Esophagus mucosa (tissue), 1 donor: ENCODE results near the gene SAMD4A. TPM values are rescaled to one million over a fixed set of nuclear protein-coding genes. Genes with fewer than 3 reads are reported as not detected.

Experiments used
- ATAC-seq: fragments of 200-7000 bp; cut with Tn5 transposase; one replicate; pipeline ENCODE4 v1.9.1; 2020
- total RNA-seq: library from RNA; stranded (reverse); gene quantifications from one replicate; pipeline ENCODE4 v1.2.4, GENCODE V29; 2023
- donor health status: DM: yes; HTN: yes; CAD: no.

SAMD4A gene, protein sequence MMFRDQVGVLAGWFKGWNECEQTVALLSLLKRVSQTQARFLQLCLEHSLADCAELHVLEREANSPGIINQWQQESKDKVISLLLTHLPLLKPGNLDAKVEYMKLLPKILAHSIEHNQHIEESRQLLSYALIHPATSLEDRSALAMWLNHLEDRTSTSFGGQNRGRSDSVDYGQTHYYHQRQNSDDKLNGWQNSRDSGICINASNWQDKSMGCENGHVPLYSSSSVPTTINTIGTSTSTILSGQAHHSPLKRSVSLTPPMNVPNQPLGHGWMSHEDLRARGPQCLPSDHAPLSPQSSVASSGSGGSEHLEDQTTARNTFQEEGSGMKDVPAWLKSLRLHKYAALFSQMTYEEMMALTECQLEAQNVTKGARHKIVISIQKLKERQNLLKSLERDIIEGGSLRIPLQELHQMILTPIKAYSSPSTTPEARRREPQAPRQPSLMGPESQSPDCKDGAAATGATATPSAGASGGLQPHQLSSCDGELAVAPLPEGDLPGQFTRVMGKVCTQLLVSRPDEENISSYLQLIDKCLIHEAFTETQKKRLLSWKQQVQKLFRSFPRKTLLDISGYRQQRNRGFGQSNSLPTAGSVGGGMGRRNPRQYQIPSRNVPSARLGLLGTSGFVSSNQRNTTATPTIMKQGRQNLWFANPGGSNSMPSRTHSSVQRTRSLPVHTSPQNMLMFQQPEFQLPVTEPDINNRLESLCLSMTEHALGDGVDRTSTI
- total RNA-seq = 1.5 TPM

DNA sequence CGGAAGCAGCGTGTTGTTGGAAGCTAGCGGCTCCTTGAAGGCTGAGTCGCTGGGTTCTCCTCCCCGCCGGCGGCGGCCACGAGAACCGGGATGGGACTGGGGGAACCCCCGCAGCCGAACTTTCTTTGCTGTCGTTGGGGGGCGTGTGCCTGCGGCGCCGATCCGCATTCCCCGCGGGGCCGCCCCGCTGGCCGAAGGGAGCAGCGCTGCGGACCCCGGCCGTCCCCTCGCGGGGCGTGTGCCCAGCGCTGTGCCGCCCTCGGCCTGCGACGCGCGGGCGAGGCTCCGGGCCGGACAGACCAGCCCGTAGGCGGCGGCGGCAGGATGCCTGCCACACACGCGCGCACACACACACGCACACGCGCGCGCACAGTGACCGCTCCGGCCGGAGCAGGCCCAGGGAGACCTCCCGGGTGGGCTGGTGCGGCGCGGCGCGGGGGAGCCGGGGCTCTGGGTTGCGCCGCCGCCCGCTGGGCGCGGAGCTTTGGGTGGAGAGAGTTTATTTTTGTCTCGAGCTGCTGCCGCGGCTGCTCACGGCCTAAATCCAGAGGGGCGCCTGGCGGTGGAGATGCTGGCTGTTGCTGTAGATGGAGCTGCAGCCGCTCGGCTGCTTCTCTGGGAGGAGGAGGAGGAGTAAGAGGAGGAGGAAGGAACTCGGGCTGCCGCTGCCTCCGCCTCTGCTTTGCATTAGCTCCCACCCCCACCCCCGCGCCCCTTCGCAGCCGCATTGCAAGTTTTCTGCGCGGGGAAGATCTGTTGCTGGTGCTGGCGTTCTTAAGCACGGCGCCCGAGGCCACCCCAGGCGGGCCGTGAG, at the start of gene SAMD4A:
Gene SAMD4A (plus strand): TSS at position 719 of the 814 bp plus-strand sequence. CDS start 789 bp downstream, outside the sequence.
- ATAC-seq = peak; percentile 39

DNA sequence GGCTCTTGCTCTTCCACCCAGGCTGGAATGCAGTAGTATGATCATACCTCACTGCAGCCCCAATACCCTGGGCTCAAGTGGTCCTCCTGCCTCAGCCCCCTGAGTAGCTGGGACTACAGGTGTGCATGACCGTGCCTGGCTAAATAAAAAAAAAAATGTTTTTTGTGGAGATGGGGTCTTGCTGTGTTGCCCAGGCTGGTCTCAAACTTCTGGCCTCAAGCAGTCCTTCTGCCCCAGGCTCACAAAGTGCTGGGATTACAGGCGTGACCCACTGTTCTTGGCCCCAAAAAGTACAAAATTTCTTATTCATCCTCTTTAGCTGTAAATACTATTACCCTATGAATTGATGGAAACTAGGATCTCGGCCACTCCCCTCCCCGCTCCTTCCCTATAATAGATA, 42.5 kb upstream of the SAMD4A start:
- no peak for ATAC-seq

DNA sequence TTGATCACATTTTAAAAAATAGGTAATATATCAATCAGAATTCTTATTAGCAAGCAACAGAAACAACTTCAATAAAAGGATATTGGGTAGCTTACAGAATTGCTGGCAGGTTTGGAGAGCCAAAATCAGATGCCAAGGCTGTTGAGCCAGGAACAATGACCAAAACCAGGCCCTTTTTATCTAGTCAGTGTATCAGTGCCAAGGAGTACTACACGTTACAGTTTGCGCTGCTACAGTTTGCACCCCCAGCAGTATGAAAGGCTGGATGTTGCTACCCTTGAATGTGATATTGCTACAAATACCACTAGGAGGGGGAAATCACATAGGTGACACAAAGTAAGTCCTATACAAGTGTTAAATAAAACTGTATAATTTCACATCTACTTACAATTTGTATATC, 38.0 kb upstream of the SAMD4A start:
- ATAC-seq = no peak

DNA sequence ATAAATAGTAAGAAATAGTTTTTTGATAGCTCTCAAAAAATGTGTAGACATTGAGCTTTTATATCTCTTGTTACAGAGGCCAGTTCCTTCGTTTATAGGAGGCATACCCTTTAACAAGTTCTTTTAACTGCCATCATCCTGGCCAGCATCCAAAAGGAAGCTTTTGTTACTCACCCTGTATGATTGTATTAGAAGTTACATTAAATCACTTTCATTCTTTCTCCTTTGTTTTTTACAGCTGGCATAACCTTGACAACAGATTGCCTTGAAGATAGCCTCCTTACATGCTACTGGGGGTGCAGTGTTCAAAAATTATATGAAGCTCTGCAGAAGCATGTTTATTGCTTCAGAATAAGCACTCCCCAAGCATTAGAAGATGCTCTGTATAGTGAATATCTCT, 37.1 kb upstream of the SAMD4A start:
- no peak for ATAC-seq

DNA sequence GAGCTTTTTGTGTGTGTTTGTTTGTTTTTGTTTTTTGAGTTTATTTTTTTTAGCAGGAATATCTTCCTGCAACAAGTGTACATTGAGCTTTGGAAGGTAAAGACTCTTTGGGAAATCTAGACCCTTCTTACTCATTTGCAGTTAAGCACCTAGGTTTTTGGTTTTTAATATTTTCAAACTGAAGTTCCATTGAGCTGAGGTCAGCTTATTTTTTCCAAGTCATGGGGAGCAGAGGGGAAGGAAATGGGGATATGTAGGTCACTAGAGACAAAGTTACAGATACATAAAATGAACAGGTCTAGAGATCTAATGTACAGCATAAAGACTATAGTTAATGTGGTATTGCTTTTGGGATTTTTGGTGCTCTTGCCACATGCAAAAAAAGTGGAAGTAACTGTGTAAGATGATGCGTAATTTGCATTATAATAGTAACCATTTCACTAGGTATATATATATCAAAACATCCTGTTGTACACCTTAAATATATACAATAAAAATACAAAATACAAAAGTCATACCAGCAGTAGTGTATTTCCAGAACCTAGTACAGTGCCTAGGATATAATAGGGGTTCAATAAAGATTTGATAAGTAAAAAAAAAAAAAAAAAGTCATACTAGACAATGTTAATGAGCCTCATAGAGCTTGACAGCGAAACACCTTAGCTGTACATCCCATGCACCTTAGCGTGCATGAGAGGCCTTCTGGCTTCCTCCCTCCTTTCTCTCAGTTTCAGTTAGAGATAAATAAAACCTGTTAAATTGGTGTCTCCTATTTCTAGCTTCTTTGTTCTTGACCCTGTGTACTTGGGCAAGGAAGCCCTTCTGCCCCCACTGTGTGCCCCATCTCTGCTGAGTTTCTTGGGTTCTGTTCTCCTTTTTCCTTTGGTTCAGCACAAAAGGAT, 34.6 kb upstream of the SAMD4A start:
- ATAC-seq = no peak

DNA sequence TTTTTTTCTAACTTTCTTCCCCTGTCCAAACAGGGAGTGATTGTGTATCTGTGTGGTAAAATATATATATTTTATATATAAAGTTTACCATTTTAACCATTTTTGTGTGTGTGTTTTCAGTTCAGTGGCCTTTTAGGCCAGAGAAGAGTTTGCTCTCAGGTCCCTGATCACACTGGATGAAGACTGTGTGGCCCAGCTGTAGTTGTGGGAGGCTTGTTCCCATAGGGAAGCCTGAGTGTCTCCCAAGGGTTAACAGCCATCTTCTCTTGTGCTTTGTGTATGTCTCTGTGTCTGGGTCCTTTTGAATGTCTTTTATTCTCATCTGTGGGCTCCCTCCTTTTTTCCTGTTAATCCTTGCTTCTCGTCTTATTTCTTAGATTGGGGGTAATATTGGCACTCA, 33.8 kb upstream of the SAMD4A start:
- no peak for ATAC-seq

DNA sequence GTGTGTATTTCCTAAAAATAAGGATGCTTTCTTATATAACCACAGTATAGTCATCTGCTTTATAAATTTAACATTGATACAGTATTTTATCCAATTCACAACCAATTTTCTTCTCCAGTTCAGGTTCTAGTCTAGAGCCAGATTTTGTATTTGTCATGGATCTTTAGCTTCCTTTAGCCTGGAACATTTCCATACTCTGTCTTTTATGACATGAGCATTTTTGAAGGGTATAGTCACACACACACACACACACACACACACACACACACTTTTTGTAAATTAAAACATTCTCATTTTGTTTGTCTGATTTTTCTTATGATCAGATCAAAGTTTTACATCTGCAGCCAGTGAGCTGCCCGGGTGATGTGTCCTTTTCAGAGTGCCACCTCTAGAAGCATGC, 31.8 kb upstream of the SAMD4A start:
- no peak for ATAC-seq

DNA sequence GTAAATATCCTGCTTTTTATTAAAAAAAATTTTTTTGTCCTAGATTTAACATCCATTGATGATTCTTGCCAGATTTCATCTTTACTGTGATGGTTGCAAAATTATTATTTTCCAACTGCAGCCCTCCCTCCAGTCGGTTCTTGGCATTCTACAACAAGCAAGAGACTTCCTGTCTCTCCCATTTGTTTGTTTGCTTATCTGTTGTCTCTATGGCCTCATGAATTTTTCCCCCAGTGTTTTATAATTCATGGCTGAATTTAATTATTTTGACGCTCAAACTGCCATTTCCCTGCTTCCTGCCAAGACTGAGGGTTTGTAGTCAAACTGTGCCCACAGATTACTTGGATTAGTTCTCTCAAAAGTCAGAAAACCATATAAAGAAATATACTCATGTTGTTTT, 31.3 kb upstream of the SAMD4A start:
- ATAC-seq = no peak

DNA sequence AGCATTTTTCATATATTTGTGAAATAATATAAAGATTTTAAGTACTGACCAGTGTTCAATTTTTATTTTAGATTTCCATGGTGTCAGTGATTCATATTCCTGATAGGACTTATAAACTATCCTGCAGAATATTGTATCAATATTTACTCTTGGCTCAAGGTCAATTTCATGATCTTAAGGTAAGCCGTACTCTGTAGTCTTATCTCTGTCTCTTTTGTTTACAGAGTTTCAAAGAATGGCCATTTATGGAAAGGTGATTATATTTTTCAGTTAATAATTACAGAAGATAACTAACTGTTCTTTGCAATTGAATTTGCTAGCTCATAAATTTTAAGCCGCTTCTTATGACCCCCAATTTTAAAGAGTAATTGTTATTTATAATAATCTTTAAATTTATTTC, 29.3 kb upstream of the SAMD4A start:
- ATAC-seq = no peak

DNA sequence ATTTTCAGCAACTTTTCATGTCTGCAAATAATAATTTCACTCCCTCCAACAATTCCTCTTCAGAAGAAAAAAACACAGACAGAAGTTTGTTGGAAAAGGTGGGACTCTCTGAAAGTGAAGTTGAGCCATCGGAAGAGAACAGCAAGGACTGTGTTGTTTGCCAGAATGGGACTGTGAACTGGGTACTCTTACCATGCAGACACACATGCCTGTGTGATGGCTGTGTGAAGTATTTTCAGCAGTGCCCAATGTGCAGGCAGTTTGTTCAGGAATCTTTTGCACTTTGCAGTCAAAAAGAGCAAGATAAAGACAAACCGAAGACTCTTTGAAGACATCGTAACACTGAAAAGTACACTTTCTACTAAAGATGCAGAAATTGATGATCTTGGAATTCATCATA, 28.9 kb upstream of the SAMD4A start:
- no peak for ATAC-seq

DNA sequence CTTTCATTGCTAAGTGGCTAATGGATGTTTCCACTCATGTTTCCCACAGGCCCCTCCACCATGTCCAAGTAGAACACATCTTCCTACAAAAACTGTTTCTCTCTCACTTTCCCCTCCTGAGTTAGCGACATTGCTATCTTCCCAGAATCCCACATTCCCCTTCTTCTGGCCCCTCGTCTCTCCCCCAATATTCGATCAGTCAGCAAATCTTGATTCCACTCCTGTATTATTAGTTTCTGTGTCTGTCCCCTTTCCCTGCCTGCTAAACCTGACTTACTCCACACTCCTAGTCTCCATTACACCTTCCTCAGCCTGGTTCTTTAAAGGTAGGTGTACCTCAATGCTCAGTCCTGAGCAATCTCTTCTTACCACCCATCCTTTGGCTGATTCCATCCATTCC, 19.3 kb upstream of the SAMD4A start:
- ATAC-seq = no peak

DNA sequence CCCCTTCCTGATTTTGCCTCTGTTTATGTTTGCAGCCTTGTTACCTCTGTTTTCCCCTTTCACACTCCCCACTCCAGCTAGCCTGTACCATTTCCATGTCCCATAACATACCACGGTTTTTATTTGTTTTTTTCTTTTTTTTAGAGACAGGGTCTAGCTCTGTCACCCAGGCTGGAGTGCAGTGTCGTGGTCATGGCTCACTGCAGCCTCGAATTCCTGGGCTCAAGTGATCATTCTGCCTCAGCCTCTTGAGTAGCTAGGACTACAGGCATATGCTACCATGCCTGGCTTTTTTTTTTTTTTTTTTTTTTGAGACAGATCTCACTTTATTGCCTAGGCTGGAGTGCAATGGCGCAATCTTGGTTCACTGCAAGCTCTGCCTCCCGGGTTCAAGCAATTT, 18.4 kb upstream of the SAMD4A start:
- no peak for ATAC-seq

DNA sequence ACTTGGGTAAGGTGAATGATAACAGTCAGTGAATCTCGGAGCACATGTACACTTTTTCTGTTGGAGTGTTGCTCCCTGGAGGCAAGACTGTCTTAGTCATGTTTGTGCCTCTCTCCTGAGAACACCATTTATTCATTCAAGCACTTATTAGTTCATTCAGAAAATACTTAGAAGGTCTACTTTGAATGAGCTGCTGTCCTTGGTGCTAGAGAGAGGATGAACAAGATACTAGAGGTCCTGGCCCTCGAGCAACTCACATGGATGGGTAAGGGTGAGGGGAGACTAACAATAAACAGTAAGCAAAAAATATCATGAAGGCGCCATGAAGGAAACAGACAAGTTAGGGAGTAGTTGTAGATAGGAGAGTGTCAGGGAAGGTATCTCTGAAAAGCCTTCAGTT, 17.1 kb upstream of the SAMD4A start:
- ATAC-seq = no peak

DNA sequence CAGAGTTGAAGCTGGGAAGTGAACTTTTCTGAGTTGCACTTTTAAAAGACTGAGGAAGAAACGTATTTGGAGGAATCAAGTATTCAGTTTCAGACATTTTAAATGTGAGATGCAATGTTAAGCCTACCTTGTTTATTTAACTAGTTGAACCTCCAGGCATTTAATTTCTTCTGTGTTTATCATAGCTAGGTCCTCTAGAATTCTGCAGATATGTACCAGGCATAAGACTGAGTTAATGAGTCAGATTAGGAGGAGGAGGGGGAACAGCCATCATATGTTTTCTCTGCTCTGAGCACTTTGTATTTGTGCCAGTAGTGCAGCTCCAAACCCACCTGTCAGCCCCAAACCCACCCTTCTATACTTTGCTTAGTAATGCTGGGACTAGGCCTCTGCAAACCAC, 16.4 kb upstream of the SAMD4A start:
- no peak for ATAC-seq

DNA sequence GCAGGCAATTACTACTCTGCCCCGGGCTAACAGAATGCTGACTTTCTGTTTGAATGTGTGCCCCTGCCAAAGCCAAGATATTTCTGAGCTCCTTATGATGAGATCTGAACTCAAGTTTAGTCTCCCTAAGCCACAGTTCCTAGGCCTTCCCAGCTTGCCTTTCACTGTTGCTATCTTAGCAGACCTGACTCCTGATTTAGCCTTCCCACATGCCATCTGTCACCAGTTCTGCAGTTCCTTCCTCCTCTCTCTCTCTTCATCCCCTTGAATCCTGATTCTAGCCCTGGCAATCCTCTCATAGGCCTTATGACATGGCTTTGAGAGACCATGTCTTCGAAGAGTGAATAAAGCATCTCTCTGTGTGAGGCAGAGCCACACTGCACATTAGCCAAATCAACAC, 12.5 kb upstream of the SAMD4A start:
- no peak for ATAC-seq

DNA sequence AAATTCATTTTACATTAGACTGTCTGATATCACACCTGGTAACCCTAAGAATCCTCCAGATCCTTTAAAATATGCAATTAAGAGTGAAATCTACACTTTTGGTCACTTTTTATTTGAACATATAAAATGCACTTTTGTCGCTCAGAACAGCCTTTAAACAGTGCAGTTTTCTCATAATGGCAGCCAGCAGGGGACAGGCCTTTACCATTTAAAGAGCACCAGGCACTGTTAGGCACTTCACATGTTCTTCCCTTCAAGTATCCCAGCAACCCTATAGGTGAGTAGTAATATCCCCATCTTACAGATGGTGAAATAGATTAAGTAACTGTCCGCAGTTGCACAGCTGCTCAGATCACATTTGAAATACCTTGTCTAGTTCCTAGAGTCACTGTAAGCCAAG, 11.3 kb upstream of the SAMD4A start:
- no peak for ATAC-seq

DNA sequence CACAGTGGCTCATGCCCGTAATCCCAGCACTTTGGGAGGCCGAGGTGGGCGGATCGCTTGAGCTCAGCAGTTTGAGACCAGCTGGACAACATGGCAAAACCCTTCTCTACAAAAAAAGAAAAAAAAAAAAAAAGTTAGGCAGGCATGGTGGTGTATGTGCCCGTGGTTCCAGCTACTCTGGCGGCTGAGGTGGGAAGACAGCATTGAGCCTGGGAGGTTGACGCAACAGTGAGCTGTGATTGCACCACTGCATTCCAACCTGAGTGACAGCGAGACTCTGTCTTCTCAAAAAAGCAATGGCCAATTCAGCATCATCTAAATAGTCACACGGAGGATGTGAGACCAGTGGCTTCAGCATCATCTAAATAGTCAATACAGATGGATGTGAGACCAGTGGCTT, 10.4 kb upstream of the SAMD4A start:
- no peak for ATAC-seq

DNA sequence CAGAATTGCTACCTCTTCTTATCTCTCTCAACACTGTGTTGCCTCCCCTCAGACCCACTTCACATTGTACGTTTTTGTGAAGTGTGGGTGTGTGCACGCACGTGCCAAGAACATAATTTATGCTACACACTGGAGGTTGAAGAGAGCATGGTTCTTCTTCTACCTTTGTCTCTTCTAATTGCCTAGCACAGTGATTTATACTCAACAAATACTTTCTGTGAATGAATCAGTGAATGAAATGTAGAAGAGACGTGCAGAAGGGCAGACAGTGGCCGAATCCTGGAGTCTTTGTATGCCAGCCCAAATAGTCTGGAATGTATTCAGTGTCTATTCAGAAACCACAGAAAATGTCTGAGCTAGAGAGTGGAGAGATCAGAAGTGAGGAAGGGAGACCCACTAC, 4.6 kb upstream of the SAMD4A start:
- ATAC-seq = no peak

DNA sequence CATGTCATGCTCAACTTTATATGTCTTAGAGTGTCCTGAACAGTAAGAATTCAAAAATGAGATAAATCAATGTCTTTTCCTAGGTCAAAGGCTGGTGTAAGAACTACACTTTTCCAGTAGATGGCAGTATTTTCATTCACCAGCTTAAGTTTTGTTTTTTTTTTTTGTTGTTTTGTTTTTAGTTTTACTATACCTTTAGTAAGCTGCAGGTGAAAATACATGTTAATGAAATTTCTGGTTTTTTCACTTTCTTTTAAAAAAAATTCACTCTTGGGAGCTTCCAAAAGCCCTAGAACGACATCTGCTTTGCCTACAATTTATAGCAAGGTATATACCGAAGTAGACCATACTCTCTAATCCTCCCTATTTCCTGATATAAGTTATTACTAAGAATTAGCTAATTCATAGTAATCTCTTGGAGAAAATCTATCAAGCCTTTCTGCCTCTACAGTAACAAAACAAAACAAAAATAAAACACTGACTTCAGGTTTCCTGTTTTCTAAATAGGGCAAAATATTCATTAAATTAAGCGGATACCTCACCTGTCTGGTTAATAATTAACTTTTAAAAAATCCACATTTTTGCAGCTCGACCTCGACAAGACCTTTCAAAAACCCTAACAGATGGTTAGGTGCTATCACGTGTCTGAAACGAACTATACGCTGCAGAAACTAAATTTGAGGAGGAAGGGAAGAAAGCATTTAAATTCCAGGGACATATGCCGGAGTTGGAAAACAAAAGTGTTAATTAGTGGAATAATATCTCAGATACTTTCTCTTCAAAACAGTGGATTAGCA, 2.7 kb upstream of the SAMD4A start:
- ATAC-seq = no peak

DNA sequence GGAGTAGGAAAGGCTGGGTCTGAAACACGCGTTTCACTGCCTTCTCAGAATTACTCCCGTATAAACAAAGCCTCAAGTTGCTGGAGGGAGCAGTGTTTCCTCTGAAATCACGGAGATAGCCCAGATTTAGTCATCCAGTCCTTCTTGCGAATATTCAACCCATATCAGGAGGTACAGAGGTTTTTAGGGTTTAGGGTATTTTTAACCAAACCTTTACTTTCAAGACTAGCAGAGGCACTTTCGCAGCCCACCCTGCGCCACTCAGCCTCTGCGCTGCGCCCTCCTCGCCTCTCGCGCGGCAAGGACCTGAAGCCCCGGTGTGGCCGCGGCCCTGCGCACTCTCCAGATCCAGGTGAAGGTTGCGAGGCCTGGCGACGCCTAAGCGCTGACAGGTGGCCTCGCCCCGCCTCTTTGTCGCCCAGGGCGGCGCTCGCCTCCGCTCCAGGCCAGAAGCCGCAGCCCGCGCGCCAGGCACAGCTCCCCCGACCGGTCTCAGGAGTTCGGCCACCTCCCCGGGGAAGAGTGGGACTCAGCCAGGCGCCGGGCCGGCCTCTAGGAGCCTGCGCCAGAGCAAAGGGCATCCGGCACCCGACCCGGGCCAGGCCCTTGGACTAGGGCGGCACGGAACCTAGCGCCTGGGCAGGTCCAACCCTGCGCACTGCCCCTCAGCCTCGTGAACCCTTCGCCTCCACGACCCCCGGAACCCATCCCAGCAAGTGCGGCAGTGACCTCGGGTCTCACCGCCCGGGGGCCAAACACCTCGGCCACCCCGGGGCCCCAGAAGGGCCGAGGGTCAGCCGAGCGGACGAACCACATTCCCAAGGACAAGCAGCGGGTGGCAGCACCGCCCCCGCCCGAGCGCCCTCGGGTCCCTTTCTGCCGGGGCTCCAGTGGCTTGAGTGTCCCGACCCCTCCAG, 1.8 kb upstream of the SAMD4A start:
- ATAC-seq = peak; percentile 76
